Stomach smooth muscle (tissue), 2 donors: ENCODE measurements around the gene SLC30A1.
"Not testable (repeated sequence)": the region's sequence is repeated elsewhere in the genome, so short reads cannot be mapped to it uniquely, and the experiment has no call there.

Experiments
- H3K27ac ChIP-seq: one replicate; pipeline ENCODE4 v1.7.0; 2013; ENCODE audit warnings: mild to moderate bottlenecking, low read length, inconsistent platforms
- H3K27me3 ChIP-seq, 2 donors: one replicate each; pipeline ENCODE4 v1.7.0; 2013; ENCODE audit warnings: low read length in 2 of 2; ENCODE audit not compliant: insufficient read depth in 2 of 2, control insufficient read depth in 1 of 2
- H3K36me3 ChIP-seq, 2 donors: one replicate each; pipeline ENCODE4 v1.7.0; 2013; ENCODE audit warnings: low read length in 2 of 2; ENCODE audit not compliant: control insufficient read depth in 2 of 2, insufficient read depth in 2 of 2
- H3K4me1 ChIP-seq: one replicate; pipeline ENCODE4 v1.7.0; 2013; ENCODE audit warnings: low read length; ENCODE audit not compliant: control insufficient read depth, insufficient read depth
- H3K4me3 ChIP-seq, 2 donors: one replicate each; pipeline ENCODE4 v1.7.0; 2013; ENCODE audit warnings: low read length in 2 of 2
- H3K9ac ChIP-seq, 2 donors: one replicate each; pipeline ENCODE4 v1.7.0; 2013; ENCODE audit warnings: low read length in 2 of 2, mild to moderate bottlenecking in 1 of 2
- H3K9me3 ChIP-seq, 2 donors: one replicate each; pipeline ENCODE4 v1.7.0; 2013; ENCODE audit warnings: low read length in 2 of 2; ENCODE audit not compliant: control insufficient read depth in 2 of 2
- donor health status: healthy.
- donor health status: Pancreatic carcinoma.

Gene SLC30A1

GRCh38 chr1:211578640-211579439 is at the start of gene SLC30A1:
Gene SLC30A1 (minus strand): TSS chr1:211579161. CDS start chr1:211578612, 549 bp downstream.
- Histone ChIP-seq H3K4me3 (peak within 1 kb of the TSS; percentile 97), H3K9me3 (no peaks in the 10 kb centered on the region), H3K4me1 (peaks cover 11% of the 10 kb centered on the region), H3K9ac (peak within 1 kb of the TSS; percentile 72 to 81), H3K27me3 (no peaks in the 10 kb centered on the region), H3K27ac (peak within 1 kb of the TSS; percentile 84), H3K36me3 (peaks cover 9% of the 10 kb centered on the region in 2 donors)

GRCh38 chr1:211628417-211628816 is 49.5 kb upstream of the SLC30A1 start:
- Histone ChIP-seq H3K9me3 (no peaks in the 10 kb centered on the region), H3K36me3 (no peaks in the 10 kb centered on the region), H3K4me1 (peaks cover 12% of the 10 kb centered on the region), H3K9ac (no peak overlapping the region), H3K4me3 (no peak overlapping the region), H3K27ac (no peak overlapping the region), H3K27me3 (no peaks in the 10 kb centered on the region)

DNA sequence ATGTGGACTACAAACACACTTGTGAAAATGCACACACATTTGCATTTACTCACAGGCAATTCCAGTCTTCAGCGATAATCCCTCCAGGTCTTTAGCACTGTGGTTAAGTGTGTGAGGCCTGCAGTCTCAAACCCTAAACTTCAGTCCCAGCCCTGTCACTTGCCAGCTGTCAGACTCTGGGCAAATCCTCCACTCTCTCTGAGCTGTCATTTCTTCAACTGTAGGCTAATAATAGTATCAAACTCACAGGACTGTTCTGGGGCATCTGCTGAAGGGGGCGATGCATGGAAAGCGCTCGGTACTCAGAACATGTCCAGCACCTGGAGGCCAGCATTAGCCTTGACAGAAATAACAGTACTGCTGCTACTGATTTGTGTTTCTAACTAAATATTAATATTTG is 48.3 kb upstream of the SLC30A1 start:
- Histone ChIP-seq H3K27ac (no peak overlapping the region), H3K27me3 (no peaks in the 10 kb centered on the region), H3K36me3 (no peaks in the 10 kb centered on the region)

DNA sequence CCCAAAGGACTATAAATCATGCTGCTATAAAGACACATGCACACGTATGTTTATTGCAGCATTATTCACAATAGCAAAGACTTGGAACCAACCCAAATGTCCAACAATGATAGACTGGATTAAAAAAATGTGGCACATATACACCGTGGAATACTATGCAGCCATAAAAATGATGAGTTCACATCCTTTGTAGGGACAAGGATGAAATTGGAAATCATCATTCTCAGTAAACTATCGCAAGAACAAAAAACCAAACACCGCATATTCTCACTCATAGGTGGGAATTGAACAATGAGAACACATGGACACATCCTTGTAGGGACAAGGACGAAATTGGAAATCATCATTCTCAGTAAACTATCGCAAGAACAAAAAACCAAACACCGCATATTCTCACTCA is 46.9 kb upstream of the SLC30A1 start:
- not testable (repeated sequence) for H3K9me3 ChIP-seq, H3K27me3 ChIP-seq, H3K4me3 ChIP-seq, H3K36me3 ChIP-seq, H3K4me1 ChIP-seq, H3K9ac ChIP-seq, H3K27ac ChIP-seq

More for the DNA sequence above, 48.3 kb upstream of the SLC30A1 start:
- Histone ChIP-seq H3K9ac (no peak overlapping the region), H3K4me3 (no peak overlapping the region), H3K4me1 (no peaks in the 10 kb centered on the region), H3K9me3 (no peaks in the 10 kb centered on the region)

DNA sequence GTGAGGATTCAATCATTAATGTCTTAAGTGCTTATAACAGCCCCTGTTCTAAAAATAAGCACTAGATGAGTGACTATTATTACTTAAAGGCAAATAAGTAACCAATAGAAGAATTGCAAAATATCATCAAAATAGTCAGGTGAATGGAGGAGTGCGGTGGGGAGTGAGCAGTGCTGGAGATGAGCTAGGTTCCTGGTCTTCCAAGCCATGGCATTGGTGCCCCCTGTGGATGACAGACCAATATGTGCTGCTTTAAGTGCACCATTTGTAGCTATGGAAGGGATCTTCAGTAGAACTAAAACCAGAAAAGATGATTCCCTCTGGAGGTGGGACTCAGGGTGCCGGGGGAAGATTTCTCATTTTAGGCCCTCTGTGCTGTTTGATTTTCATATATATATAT is 46.1 kb upstream of the SLC30A1 start:
- H3K27me3 ChIP-seq: no peaks in the 10 kb centered on the region
- no peaks in the 10 kb centered on the region for H3K9me3 ChIP-seq
- H3K27ac ChIP-seq: no peak overlapping the region
- no peaks in the 10 kb centered on the region for H3K36me3 ChIP-seq
- no peak overlapping the region for H3K9ac ChIP-seq
- no peak overlapping the region for H3K4me3 ChIP-seq
- H3K4me1 ChIP-seq: peaks cover 3% of the 10 kb centered on the region

DNA sequence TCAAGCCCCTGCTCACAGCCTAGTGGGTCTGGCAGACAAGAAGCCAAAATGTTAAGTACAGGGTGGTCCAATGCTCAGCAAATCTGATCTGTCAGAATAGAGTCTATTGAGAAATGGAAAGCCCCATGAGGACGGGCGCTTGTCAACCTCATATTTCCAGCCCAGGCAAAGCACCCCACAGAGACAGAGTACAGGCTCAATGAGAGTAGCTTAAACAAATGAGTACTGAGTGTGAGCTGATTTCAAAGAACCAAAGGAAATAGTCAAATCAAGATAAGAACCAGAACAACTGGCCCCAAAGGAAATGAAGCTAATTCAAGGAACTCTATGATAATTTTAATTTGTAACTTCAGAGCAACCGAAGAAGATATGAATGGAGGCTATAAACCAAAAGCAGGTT is 44.6 kb upstream of the SLC30A1 start:
- Histone ChIP-seq H3K27ac (no peak overlapping the region), H3K9me3 (no peaks in the 10 kb centered on the region), H3K36me3 (no peaks in the 10 kb centered on the region), H3K9ac (no peak overlapping the region), H3K27me3 (no peaks in the 10 kb centered on the region), H3K4me1 (peaks cover 3% of the 10 kb centered on the region), H3K4me3 (no peak overlapping the region)

GRCh38 chr1:211621447-211622198 is 42.7 kb upstream of the SLC30A1 start:
- no peaks in the 10 kb centered on the region for H3K9me3 ChIP-seq
- no peak overlapping the region for H3K9ac ChIP-seq
- no peaks in the 10 kb centered on the region for H3K27me3 ChIP-seq
- no peak overlapping the region for H3K4me3 ChIP-seq
- no peaks in the 10 kb centered on the region for H3K36me3 ChIP-seq
- no peak overlapping the region for H3K27ac ChIP-seq
- H3K4me1 ChIP-seq: peaks cover 5% of the 10 kb centered on the region

DNA sequence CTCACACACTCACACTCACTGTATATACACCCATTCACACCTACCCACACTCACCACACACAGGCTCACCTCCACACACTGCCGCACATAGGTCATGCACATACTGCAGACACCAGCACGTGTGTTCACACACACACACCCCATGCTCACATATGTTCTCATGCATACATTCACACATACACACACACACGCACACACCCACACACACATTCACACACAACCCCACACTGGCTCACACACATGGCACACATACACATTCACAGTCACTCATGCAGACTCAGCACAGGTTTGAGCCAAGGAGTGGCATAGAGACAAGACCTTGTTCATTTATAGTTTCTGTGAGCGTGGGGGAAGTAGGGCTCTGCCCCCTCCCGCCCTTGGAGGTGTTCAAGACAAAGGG is 41.1 kb upstream of the SLC30A1 start:
- H3K4me1 ChIP-seq: peaks cover 5% of the 10 kb centered on the region
- no peaks in the 10 kb centered on the region for H3K27me3 ChIP-seq
- H3K9me3 ChIP-seq: no peaks in the 10 kb centered on the region
- no peaks in the 10 kb centered on the region for H3K36me3 ChIP-seq
- H3K9ac ChIP-seq: no peak overlapping the region
- H3K27ac ChIP-seq: no peak overlapping the region
- H3K4me3 ChIP-seq: no peak overlapping the region

- H3K36me3 ChIP-seq: no peaks in the 10 kb centered on the region
- no peak overlapping the region for H3K27ac ChIP-seq
- H3K27me3 ChIP-seq: no peaks in the 10 kb centered on the region
- H3K4me1 ChIP-seq: peaks cover 5% of the 10 kb centered on the region
- H3K9ac ChIP-seq: no peak overlapping the region
- no peaks in the 10 kb centered on the region for H3K9me3 ChIP-seq
- H3K4me3 ChIP-seq: no peak overlapping the region
These were observed 40.4 kb upstream of the SLC30A1 start for GRCh38 chr1:211619033-211619996.

GRCh38 chr1:211616965-211617297 is 38.0 kb upstream of the SLC30A1 start:
- Histone ChIP-seq H3K36me3 (no peaks in the 10 kb centered on the region), H3K27ac (no peak overlapping the region), H3K4me1 (peaks cover 10% of the 10 kb centered on the region), H3K9ac (no peak overlapping the region), H3K4me3 (no peak overlapping the region), H3K27me3 (no peaks in the 10 kb centered on the region), H3K9me3 (no peaks in the 10 kb centered on the region)
